Activated effector memory CD4-positive, alpha-beta T cell treated with anti-CD3 and anti-CD28 coated beads, Interleukin-2, amount 50 U/mL, for 16 hours (primary cell): ENCODE results near the gene SEZ6L2.
"Not testable (repeated sequence)": the region's sequence is repeated elsewhere in the genome, so short reads cannot be mapped to it uniquely, and the experiment has no call there.

Source experiments
- DNase-seq: peaks from one replicate; pipeline ENCODE4 v3.0.0-alpha.2; 2020

Gene SEZ6L2

DNA sequence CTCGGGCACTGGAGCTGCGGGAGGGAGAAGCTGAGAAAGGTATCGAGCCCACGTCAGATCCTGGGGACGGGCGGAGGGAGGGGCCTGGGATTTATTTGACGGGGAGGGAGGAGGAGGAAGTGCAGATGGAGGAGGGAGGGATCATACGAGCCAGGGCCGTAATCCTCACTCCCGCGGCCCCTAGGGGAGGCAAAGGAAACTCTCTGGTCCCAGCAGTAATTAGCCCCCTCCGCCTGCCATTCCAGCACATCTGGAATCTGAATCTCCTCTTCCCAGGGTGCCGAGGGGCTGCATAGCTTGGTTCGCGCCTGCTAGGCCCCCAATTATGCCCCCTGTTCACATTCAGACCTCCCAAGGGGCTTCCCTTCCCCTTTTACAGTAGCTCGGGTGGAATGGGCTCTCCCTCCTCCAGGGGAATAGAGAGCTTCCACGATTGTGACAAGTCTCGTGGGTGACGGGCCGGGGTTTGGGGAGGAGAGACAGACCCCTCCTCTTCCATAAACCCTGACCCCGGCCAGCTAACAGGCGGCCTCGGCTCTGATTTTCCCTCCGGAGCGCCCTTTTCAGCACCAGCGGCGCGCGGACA is at the start of gene SEZ6L2:
SEZ6L2 (minus strand) TSS at position 35 of the 586 bp plus-strand sequence. CDS start 531 bp downstream, outside the sequence.
- peak; percentile 92 for DNase-seq

- no peak for DNase-seq
Observed at GRCh38 chr16:29947897-29948296, 48.5 kb upstream of the SEZ6L2 start.

- no peak for DNase-seq
Observed at GRCh38 chr16:29943846-29944799, 44.8 kb upstream of the SEZ6L2 start.

- DNase-seq = no peak
Observed at GRCh38 chr16:29940656-29941055, 41.3 kb upstream of the SEZ6L2 start.

DNA sequence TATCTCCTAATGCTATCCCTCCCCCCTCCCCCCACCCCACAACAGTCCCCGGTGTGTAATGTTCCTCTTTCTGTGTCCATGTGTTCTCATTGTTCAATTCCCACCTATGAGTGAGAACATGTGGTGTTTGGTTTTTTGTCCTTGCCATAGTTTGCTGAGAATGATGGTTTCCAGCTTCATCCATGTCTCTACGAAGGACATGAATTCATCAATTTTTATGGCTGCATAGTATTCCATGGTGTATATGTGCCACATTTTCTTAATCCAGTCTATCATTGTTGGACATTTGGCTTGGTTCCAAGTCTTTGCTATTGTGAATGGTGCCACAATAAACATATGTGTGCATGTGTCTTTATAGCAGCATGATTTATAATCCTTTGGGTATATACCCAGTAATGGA is 32.4 kb upstream of the SEZ6L2 start:
- not testable (repeated sequence) for DNase-seq

DNA sequence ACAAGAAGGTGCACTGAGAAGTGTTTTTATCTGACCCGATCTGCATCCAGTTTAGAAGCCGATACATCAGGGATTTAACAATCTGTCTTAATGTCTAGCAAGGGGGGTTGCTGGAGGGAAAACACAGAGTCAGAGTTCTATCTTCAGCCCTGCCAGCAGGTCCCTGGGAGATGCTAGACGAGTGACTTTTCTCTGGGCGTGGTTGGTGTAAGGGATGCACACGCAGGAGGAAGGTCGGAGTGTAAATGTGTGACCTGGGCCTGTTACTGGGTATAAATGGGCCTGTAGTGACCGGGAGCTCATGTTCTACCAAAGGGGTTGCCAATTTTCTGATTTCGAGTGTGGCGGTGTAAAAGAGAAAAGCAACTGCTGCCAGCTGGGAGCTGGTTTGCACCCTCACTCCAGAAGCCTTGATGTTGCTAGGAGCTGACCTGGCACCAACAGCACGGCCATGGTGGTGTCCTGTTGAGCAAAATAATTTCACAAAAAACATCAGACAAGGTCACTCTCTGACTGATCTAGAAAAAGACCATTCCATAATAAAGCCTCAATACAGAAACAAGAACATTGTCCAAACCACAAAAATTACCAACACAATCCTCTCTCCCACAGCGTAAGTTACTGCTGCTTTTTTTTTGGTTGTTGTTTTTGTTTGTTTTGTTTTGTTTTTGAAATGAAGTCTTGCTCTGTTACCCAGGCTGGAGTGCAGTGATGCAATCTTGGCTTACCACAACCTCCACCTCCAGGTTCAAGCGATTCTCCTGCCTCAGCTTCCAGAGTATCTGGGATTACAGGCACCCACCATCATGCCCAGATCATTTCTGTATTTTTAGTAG is 27.9 kb upstream of the SEZ6L2 start:
- peak; percentile 54 for DNase-seq

DNA sequence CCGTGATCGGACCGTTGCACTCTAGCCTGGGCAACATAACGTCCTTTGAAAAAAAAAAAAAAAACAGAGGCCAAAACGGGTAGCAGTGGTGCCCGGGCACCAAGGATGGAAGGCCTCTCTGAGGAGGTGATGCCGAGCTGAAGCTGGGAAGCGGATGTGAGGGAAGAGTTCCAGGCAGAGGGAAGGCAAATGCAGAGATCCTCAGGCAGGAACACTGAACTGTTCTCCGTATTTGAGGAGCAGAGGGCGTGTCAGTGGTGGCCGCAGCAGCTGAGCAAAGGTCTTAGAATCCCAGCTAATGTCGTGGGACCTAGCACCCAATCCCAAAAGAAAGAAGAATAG is 27.3 kb upstream of the SEZ6L2 start:
- DNase-seq = no peak

- peak; percentile 96 for DNase-seq
Observed at GRCh38 chr16:29925781-29926710, 26.7 kb upstream of the SEZ6L2 start, which contains the start of gene KCTD13. KCTD13 (minus strand) TSS chr16:29926226; CDS start chr16:29926033, 193 bp downstream.

DNA sequence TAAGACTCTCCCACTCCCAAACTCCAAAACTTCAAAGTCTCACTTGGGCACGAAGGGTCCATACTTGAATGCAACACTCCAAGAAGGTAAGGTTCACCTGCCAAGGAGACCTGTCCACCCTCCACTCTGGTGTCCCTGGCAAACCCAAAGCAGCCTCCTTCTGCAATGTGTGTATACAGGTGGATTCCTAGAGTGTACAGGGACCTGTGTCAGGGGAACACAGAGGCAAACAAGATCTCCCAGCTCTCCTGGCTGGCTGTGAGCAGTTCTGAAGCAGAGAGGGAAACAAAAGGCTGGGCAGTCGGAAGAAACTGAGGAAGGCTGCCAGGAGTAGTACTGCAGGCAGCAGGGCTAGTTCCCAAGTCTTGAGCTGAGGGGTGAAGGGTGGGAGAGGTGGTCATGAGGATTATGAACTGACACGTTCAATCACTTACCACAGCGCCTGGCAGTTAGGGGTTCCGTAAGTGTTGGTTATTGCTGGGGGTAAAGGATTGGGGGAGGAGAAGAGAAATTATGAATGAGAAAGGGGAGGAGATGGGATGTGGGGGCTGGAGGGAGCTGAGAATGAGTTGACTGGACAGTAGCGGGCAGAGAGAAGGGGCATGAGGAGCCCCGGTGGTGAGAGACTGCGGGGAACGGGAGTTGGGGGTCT is 25.9 kb upstream of the SEZ6L2 start:
- DNase-seq = peak; percentile 60

DNA sequence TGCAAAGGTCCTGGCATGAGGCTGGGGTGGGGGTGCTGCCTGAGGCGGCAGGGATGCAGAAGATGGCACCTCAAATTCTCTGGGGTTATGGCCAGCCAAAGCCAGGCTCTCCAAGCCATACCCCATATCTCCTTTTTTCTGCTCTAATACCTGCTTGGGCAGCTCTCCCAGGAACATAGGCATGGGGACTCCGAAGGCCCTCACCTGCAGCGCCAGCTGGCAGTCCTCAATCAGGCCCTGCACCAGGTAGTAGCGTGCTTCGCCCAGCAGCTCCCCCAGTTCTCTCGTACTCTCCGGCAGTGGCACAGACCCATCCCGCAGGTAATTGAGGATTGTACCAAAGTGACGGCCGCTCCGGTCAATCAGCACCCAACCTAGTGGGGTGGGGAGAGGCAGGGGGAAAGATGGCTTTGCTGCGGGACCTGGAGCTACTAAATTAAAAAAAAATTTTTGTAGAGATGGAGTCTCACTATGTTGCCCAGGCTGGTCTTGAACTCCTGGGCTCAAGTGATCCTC is 23.7 kb upstream of the SEZ6L2 start:
- peak; percentile 25 for DNase-seq

GRCh38 chr16:29922326-29922725 is 23.0 kb upstream of the SEZ6L2 start:
- DNase-seq = no peak

- no peak for DNase-seq
Observed at GRCh38 chr16:29921034-29921385, 21.7 kb upstream of the SEZ6L2 start.

- DNase-seq = no peak
Observed at GRCh38 chr16:29920288-29921033, 21.1 kb upstream of the SEZ6L2 start.

GRCh38 chr16:29916979-29917378 is 17.6 kb upstream of the SEZ6L2 start:
- peak; percentile 19 for DNase-seq

GRCh38 chr16:29915590-29916247 is 16.4 kb upstream of the SEZ6L2 start:
- no peak for DNase-seq

DNA sequence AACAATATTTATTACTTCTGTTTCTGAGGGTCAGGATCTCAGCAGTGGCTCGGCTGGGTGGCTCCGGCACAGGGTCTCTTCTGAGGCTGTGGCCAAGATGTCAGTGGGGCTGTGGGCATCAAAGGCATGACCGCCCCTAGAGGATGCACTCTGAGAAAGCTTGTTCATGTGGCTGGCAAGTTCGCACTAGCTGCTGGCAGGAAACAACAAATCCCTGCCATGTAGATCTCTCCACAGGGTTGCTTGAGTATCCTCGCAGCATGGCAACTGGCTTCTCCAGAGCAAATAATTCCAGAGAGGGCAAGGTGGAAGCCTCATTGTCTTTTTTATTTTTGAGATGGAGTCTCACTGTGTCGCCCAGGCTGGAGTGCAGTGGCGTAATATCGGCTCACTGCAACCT is 14.2 kb upstream of the SEZ6L2 start:
- no peak for DNase-seq

GRCh38 chr16:29912087-29912486 is 12.7 kb upstream of the SEZ6L2 start:
- DNase-seq = no peak

DNA sequence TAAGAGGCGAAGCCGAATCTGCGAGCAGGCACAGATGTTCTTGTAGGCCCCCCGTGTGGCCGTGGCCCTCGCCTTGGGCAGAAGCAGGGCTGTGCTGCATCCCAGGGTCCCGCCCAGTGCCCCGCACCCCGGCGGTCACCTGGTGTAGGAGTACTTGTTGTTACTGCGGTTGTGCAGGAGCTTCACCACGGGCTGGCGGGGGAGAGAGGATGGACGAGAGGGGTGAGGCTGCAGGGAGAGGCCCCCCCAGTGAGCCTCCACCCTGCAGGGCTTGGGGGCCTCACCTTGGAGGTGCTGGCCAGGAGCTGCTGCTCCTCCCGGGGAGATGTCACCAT is 12.3 kb upstream of the SEZ6L2 start:
- DNase-seq = no peak

- DNase-seq = no peak
Observed at GRCh38 chr16:29910819-29911675, 11.7 kb upstream of the SEZ6L2 start.
